Nephron progenitor cell (in vitro differentiated cells): Measurements from ENCODE around the gene KRT39.
A peak's percentile ranks its signal among the peaks of the same experiment; 100 is the strongest.
"Not testable (repeated sequence)": the region's sequence is repeated elsewhere in the genome, so short reads cannot be mapped to it uniquely, and the experiment has no call there.

ENCODE experiments used
- DNase-seq: peaks from one replicate; pipeline ENCODE4 v3.0.0; 2021
- H3K27ac Mint-ChIP-seq: 2 replicates; pipeline ENCODE4 v1.8.0; 2021; ENCODE audit warnings: mild to moderate bottlenecking, moderate library complexity, mixed read lengths
- H3K27me3 Mint-ChIP-seq: 2 replicates; pipeline ENCODE4 v1.8.0; 2021; ENCODE audit warnings: mild to moderate bottlenecking, low read depth, mixed read lengths; ENCODE audit not compliant: poor library complexity
- H3K36me3 Mint-ChIP-seq: 2 replicates; pipeline ENCODE4 v1.8.0; 2021; ENCODE audit warnings: low read depth, mixed read lengths
- H3K4me1 Mint-ChIP-seq: 2 replicates; pipeline ENCODE4 v1.8.0; 2021; ENCODE audit warnings: mixed read lengths
- H3K4me3 Mint-ChIP-seq: 2 replicates; pipeline ENCODE4 v1.8.0; 2021; ENCODE audit warnings: mild to moderate bottlenecking, moderate library complexity, mixed read lengths
- H3K9me3 Mint-ChIP-seq: 2 replicates; pipeline ENCODE4 v1.8.0; 2021; ENCODE audit warnings: mild to moderate bottlenecking, moderate library complexity, mixed read lengths
- CTCF ChIP-seq: fragments of 200-600 bp; sonication (generic); IDR thresholded peaks from 2 replicates; pipeline ENCODE4 v1.5.0; 2021; ENCODE audit warnings: antibody characterized with exemption

Gene KRT39

GRCh38 chr17:41001795-41002194 is 35.0 kb upstream of the KRT39 start:
- no peak for DNase-seq
- Mint-ChIP-seq H3K4me1 (peaks cover 6% of the 10 kb centered on the region), H3K9me3 (no peaks in the 10 kb centered on the region), H3K4me3 (no peak overlapping the region), H3K27ac (no peak overlapping the region), H3K36me3 (no peaks in the 10 kb centered on the region), H3K27me3 (peaks cover 2% of the 10 kb centered on the region)
- no peak for TF ChIP-seq CTCF

DNA sequence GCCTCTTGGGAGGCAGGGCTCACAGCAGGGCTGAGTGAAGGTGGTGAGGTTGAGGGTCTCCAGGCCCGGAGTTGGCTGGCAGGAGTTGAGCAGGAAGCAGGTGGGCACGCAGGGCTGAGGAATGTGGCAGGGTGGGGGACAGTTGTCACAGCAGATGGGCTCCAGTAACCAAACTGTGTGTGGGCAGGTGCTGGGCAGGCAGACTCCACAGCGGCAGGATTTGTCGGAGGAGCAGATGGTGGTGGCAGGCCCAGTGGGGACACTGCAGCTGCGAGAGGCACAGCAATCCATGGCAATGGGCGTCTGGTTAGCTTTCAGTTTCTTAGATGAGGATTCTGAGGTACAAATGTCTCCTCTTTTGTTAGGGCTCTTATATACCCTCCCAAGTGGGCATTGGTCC is 32.8 kb upstream of the KRT39 start, which contains the start of gene KRTAP3-2:
Gene KRTAP3-2, minus strand, starts transcription at position 344 of the 400 bp plus-strand sequence. Its CDS starts 53 bp downstream, at position 291.
- not testable (repeated sequence) for H3K4me1 Mint-ChIP-seq, DNase-seq, H3K9me3 Mint-ChIP-seq, H3K27ac Mint-ChIP-seq, H3K4me3 Mint-ChIP-seq, H3K27me3 Mint-ChIP-seq, H3K36me3 Mint-ChIP-seq

DNA sequence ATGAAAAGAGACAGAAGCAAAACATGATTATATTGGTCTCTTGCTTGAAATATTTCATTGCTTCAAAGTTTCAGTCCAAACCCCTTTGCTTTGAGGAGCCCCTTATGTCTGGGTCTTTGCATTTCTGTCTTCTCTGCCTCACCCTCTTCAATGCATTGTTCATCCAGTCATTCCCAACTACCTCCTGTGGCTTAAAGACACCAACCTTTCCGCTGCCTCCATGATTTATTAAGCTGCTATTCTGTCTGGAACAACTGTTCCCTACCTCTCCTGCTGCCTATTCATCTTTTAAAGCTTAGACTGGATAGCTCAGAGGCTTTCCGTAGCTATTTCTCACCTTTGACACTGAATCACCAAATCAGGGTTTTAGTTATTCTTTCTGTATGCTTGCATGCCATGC is 30.6 kb upstream of the KRT39 start:
- H3K9me3 Mint-ChIP-seq = no peaks in the 10 kb centered on the region
- TF ChIP-seq CTCF = no peak
- H3K27me3 Mint-ChIP-seq = peaks cover 2% of the 10 kb centered on the region
- H3K27ac Mint-ChIP-seq = no peak overlapping the region
- no peak for DNase-seq
- H3K4me3 Mint-ChIP-seq = no peak overlapping the region
- H3K36me3 Mint-ChIP-seq = no peaks in the 10 kb centered on the region
- H3K4me1 Mint-ChIP-seq = peaks cover 15% of the 10 kb centered on the region

DNA sequence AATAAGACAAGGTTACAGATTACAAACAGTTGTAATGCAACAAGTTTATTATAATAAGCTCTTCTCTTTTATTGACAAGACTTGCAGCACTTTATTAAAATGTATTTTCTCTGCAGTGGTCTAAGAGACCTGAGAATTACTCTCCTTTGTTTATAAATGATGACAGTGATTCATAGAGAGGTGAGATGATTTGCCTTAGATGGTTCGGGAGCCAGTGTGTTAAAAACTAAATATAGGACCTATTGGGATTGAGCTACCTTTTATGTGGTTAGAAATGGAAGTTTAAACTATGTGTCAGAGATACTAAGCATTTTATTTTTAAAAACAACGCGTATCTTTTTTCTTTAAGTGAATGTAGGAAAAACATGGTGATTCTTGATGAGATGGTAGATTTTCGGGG is 30.1 kb upstream of the KRT39 start:
- Mint-ChIP-seq H3K27ac (no peak overlapping the region), H3K27me3 (no peaks in the 10 kb centered on the region), H3K4me1 (peaks cover 17% of the 10 kb centered on the region), H3K9me3 (no peaks in the 10 kb centered on the region), H3K4me3 (no peak overlapping the region), H3K36me3 (no peaks in the 10 kb centered on the region)
- no peak for DNase-seq
- no peak for TF ChIP-seq CTCF

DNA sequence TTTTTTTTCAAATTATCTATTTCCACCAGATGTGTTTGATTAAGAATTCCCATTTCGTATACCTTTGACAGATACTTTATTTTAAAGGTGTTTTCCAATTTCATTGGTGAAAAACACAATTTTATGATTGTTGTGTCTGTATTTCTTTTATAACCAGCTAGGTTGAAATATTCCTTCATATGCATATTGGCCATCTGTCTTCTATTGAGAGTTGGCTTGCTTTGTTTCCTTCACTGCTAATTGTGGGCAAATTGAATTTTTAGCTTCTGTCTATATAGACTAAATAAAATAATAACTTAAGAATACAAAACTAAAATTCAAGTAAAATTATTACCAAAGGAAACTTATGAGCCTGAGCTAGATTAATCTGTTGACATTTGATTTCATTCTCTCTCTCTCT is 28.4 kb upstream of the KRT39 start:
- no peak for DNase-seq
- Mint-ChIP-seq H3K4me3 (no peak overlapping the region), H3K4me1 (peaks cover 17% of the 10 kb centered on the region), H3K36me3 (no peaks in the 10 kb centered on the region), H3K27me3 (no peaks in the 10 kb centered on the region), H3K9me3 (peaks cover 5% of the 10 kb centered on the region), H3K27ac (no peak overlapping the region)
- TF ChIP-seq CTCF = no peak

- Mint-ChIP-seq H3K4me3 (no peak within 1 kb of the TSS), H3K27me3 (no peaks in the 10 kb centered on the region), H3K27ac (peak within 1 kb of the TSS; percentile 31), H3K4me1 (peaks cover 17% of the 10 kb centered on the region), H3K9me3 (peaks cover 5% of the 10 kb centered on the region), H3K36me3 (no peaks in the 10 kb centered on the region)
- no peak for TF ChIP-seq CTCF
- no peak for DNase-seq
Observed at GRCh38 chr17:40993839-40994238, 27.1 kb upstream of the KRT39 start, which contains the start of gene KRTAP3-3. KRTAP3-3 (minus strand) TSS chr17:40994164; CDS start chr17:40994097, 67 bp downstream.
